ENCODE data around the gene BCR.

The BCR gene

DNA sequence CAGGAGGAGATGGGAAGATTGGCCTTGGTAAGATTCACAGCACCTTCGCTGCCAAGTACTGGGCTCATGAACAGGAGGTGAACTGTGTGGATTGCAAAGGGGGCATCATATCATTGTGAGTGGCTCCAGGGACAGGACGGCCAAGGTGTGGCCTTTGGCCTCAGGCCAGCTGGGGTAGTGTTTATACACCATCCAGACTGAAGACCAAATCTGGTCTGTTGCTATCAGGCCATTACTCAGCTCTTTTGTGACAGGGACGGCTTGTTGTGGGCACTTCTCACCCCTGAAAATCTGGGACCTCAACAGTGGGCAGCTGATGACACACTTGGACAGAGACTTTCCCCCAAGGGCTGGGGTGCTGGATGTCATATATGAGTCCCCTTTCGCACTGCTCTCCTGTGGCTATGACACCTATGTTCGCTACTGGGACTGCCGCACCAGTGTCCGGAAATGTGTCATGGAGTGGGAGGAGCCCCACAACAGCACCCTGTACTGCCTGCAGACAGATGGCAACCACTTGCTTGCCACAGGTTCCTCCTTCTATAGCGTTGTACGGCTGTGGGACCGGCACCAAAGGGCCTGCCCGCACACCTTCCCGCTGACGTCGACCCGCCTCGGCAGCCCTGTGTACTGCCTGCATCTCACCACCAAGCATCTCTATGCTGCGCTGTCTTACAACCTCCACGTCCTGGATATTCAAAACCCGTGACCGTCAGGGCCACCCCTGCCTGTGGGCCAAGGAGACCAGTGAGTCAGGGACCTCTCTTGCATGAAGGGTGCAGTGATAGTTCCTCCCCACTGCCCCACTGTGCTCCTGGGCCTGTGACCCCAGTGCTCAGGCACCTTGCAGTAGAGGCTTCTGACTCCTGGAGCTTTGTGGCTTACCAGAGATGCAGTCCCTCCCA lies 83.6 kb downstream of the BCR start:
- DNase-seq, result peak; percentile 42
- peak; percentile 81 for ATAC-seq

DNA sequence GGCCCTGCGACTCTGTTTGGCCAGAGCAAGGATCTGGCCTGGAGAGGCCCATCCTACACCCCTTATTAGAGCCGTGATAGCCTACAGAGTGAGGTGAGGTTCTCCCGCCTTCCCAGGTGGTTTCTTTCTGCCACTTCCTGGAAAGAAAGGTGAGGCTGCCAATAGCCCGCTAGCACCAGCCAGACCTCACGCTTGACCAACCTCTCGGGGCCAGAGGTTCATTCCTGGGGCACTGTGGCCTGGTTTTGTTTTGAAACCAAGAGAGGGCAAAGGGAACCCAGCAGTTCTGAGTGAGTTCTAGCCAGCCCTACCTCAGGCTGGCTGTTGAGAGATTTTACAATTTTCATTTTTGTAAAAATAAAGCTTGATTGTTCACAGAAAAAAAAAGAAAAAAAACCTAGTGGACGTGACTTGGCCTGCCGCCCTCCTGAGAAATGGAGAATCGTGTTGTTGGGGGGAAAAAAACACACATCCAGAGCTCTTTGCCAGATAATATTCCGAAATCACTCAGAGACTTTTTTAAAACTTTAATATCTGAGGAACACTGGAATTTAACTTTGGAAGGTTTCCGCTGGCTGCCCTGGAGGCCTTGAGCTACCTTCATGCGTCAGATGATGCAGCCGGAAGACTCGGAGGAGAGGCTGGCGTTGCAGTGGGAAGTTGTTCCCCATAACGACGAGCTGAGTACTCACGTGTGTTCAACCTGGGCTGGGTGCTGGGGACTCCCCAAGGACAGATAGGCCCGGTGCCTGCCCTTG lies 84.5 kb downstream of the BCR start:
- ATAC-seq (no peak), DNase-seq (no peak)

DNA sequence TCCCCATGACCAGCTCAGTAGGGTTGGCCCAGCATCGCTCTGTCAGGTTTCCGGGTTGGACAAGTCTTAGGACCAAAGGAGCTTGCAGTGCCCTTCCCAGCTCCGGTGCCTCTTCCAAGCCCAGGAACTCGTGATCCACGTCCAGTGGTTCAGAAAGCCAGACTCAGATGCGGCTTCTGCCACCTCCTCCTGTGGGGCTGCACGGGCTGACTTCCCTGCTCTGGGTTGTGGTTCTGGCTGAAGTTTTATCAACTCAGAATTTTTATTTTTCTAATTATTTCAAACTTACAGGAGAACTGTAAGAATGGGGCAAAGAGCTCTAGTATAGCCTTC lies 85.0 kb downstream of the BCR start:
- DNase-seq (no peak), ATAC-seq (no peak)

DNA sequence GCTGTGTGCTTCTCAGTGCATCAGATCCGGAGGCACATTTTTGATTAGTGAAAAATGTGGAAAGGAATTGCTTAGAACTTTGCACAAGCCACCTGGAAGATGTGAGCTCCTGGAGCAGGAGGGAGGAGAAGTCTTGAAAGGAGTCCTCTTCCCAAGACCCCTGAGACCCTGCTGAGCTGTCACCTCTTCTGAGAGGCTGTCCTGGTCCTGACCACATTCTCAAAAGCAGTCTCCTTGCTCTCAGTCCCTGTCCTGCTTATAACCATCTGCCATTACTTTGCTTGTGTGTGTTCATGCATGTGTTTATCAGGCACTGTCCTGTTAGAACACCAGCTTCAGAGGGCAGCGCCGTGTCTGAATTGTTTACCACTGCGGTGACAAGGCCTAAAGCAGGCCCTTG lies 86.5 kb downstream of the BCR start:
- ATAC-seq, result no peak
- no peak for DNase-seq

DNA sequence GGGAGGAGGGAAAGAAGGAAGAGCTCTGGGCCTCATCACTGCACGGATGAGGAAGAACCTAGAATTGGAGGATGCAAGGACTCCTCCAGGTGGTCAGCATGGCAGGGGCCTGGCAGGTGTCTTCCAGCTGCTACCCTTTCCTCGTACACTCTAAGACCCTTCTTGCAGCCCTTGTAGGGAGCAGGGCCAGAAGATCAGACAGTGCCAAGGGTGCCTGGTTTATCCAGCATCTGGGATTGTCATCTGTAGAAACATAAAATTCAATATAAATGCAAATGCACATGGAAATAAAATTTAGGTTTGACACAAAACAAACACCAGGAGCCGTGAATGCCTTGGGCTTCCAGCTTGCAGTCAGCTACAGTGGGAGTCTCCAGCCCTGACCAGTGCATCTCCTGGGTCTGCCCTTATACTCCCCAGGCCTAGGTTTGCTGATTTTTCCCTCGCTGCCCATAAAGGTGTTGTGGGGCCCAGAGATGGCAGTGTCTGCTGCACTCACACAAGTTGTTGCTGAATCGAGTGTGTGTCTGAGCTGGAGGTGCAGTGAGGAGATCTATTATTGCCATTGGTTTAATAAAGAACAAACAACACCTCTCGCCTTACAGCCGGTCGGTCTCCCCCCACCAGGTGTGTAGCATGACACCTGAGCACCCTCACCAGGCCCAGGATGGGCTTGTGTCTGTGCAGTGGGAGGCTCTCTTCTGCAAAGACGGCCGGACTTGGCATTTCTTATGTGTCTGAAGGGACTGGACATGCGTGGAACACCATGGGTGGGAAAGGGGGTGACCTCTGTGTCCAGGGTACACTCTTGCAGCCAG lies 87.1 kb downstream of the BCR start:
- no peak for ATAC-seq
- DNase-seq, result no peak

DNA sequence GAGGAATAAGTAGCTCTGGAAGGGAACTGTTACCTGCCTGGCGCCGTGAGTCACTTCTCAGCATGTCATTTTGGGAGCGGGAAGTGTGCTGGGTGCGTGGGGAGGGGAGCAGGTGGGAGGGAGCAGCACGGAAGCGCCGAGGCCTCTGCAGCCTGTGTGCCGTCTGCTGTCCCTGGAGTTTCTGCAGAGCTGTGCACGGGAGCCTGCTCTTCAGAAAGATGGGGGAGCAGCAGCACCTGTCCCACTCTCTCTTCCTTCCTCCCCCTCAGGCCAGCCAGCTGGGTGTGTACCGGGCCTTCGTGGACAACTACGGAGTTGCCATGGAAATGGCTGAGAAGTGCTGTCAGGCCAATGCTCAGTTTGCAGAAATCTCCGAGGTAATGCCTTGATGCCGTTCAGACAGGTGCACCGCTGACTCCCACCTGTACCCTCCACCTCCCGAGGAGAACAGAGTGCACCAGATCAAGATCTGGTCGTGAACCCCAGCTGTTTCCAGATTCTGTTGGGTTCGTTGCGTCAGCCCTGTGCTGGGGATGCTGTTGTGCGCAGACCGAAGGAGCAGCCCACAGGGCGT lies 87.9 kb downstream of the BCR start:
- no peak for DNase-seq
- no peak for ATAC-seq

DNA sequence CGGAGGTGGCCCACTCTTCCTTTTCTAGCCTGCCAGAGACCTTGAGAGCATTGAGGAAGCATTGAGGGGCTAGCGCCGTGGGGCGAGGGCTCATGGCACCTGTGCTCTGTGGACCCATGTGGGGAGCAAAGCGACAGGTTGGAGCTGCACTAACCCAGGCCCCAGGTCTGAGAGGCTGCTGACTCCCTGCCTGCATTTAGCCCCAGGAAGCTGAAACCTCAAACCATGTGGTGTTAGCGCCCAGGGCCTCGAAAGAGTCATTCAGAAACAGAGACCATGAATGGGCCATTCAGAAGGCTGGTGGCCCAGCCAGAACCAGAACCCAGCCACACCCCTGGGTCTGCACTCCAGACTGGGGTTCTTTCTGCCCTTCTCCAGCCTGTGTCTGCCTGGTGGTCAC lies 88.6 kb downstream of the BCR start:
- DNase-seq (no peak), ATAC-seq (no peak)

DNA sequence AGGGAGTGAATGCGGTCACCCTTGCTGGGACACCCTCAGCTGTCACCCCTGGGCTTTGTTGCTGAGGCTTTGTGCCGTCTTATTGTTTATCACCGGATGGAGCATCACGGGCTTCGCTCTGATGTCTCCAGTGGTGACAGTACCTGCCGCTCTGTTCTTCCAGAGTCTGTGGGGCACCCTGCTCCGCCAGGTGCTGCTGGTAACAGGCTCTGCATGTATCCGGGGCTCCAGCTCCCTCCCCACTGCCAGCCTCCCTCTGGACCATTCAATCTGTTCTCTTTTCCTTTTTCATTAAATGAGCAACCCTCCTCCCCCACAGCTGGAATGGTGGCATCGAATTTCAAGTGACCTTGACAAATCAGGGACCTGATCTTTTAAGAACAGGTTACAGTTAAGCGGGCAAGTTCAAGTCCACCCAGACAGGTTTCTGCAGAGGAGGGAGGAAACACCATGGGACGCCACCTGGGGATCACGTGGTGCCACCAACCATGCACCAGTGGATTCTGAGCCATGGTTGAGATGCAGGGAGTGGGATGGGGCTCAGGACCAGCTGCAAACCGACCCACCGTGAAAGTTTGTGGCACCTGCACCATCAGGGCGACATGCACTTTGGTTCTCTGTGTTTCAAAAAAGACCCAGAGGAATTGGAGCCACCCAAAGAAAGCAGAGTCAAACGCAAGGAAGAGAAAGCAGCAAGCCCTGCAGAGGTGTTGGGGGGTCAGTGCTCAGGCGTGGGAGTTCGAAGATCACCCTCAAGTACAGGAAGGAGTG lies 89.3 kb downstream of the BCR start:
- DNase-seq, result no peak
- ATAC-seq, result peak; percentile 21

DNA sequence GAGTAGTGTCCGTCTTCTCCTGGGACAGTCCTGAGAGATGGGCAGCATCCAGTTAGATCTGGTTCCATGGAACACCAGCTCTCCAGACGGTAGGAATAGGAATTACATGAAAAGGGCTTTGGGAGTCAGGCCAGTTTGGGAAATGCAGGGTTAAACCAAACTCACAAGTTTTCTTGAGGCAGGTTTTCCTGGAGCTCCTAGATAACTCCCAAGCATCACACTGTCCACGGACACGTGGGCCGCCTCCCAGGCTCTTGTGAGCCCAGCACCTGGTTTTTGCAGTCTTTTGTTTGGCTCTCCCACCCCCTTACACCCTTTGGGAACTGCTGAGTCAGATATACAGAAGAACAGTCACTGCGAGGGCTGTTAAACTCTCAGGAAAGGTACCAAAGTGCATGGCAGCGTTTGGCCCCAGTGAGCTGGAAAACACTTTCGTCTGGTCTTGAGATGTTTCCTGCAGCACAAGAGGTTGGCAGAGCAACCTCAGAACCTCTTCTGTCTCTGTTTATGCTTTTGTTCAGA lies 90.0 kb downstream of the BCR start:
- ATAC-seq (no peak), DNase-seq (no peak)

DNA sequence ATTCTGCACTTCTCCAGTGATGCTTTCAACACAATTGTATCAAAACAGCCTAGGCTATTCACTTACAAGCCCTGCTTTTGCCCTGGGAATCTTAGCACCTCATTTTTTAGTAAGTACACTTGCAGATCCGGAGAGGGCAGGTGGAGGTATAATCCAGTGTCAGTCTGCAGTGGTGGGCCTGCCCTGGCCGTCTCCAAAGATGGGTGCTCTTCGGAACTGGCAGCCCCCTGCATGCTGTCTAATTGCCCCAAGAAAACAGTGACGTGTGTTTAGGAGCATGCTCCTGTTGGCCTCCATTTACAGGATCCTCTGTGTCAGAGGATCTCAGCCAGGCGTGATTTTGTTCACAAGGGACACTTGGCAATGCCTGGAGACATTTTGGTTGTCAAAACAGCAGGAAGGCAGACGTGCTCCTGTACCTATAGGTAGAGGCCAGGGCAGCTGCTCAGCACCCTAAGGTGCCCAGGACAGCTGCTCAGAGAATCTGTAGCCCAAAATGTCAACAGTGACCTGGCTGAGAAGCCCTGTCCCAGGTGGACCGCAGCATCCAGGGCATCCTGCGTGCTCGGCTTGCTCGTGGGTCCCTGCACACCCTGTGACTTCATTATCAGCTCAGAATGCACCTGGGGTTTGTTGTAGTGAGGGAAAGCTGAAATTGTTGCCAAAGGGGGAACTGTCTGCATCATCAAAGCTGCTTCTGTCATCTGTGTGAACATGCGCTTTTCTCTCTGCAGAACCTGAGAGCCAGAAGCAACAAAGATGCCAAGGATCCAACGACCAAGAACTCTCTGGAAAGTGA lies 90.7 kb downstream of the BCR start:
- no peak for ATAC-seq

DNA sequence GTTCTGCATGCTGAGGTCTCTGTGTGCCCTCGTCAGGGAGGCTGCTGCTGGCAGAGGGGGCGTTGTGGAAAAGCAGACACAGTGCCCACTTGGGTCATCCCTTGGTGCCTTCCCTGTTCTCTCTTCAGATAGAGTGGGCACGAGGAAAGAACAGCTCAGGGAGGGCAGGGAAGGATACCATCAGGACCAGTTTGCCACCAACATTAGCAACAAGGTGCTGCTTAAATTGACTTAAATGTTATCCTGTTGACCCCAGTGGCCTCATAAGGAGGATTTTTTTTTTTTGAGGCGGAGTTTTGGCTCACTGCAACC lies 91.2 kb downstream of the BCR start:
- ATAC-seq (no peak), DNase-seq (no peak)

More for the DNA sequence above, 90.7 kb downstream of the BCR start:
- DNase-seq, result no peak

DNA sequence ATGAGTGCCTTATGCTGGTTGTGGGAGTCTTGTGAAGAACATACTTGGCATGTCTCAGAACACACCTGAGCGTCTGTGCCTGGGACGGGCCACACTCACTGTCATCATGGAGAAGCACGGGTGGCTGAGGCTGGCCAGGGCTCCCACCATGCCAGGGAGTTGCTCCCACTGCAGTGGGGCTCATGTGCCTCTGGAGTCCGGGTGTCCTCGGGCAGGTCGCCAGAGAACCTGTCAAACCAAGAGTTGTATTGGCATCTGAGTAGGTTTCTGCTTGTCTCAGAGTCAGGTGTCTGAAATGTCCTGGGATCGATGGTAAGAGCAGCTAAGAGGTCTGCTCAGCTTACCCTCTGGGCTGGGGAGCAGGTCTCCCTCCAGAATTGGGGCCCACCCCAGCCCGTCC lies 92.1 kb downstream of the BCR start:
- ATAC-seq (no peak), DNase-seq (no peak)

DNA sequence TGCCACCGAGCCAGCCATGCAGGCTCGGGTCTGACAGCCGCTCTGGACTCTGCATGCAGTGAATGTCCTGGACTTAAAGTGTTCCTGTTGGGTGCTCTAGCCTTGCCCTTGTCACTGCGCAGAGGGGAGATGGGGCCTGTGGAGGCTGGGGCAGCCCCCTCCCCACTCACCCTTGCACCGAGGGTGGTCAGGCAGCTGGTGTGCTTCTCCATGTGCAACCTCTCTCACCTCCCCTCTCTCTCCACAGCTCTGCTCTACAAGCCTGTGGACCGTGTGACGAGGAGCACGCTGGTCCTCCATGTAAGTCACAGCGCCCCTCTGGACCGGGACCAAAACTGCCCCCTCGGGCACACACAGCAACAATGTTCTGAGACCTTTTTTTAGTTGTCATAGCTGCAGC lies 92.5 kb downstream of the BCR start:
- DNase-seq (no peak), ATAC-seq (no peak)

DNA sequence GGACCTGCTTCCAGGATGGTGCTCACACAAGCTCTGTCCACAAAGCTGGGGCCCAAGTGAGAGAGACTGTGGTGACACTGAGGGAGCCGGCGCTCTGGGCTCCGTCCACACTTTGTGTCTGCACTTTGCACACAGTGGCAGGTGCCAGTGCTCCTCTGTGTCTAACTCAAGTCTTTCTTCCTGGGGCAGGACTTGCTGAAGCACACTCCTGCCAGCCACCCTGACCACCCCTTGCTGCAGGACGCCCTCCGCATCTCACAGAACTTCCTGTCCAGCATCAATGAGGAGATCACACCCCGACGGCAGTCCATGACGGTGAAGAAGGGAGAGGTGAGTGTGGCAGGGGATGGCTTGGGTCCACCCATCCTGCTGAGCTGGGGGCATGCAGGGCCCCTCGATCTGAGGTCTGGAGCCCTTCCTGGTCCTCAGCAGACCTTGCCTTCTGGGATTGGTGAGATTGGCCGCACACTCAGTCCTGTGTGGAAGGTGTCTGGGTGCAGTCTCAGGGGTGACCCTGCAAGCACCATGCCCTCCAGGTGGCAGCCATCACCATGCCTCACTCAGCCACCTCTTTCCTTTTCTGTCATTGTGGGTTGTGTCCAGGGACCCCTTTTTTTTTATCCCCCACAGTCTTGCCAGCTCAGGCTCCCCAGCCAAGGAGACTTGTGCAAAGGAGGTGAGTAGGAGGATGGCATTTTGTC lies 93.3 kb downstream of the BCR start:
- DNase-seq (no peak), ATAC-seq (no peak)

DNA sequence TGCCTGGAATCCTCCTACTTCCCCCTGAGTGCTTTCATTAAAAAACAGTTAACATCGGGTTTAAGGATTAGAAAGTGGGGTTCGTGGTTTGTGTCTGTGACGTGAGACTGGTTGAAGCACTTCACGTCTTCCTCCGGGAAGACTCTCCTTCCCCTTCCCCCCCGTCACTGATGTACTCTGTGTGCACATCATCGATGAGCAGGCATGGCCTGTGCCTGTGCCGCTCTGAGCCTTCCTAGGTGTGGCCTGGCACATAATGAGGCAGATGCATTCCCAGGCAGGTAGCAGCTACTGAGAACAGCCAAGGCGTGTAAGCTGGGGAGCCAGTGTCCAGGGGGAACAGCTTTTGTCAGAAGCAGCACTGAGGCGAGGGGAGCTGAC lies 93.8 kb downstream of the BCR start:
- ATAC-seq, result no peak
- DNase-seq, result no peak

DNA sequence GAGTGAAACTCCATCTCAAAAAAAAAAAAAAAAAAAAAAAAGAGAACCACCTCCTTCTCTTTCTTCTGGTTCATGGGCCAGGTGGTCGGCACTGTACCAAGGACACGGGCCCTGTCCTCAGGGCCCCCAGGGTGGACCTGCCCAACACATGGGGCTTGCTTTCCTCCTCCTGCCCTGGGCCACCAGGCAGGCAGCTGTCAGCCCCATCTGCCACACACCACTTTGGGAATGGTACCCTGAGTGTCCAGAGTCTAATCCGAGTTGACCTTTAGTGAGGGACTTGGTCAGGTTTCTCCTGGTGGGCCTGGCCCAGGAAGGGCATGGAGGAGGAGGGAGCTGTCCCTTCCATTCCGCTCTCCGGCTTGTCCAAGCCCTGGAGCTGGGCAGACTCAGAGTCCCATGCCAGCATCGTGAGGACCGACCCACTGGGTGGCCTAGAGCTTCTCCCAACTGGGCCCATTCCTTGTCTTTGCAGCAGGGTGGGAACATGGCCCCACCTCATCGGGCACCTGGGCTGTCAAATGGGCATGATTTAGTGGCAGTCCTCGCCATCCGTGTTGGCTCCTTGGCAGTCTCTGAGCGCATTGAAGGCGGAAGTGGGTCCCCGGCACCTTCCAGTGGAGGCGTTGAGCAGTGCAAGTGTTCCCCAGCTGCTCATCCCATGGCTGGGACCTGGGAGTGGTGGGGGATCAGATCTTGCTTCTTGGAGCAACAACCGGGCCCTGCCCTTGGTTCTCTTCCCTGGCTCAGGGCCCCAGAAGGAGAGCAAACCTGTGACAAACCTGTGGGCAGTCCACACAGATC lies 94.8 kb downstream of the BCR start:
- ATAC-seq (no peak), DNase-seq (no peak)

DNA sequence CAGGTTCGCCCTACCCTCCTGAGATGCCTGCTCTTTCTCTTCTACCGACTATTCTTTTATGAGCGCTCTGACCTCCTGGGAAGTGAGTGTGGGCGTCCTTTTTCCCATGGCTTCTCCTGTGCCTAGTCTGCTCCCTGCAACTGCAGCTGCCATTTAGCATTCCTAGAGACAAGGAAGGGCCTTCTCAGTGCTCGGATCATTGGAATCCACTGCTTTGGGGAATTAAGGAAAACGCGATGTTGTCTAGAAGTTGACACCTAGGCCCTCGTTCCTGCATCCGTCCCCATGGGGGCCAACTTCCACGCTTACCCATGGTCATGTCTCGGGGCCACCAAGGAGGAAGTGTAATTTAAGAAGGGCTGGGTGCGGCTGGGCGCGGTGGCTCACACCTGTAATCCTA lies 95.4 kb downstream of the BCR start:
- no peak for DNase-seq
- no peak for ATAC-seq

DNA sequence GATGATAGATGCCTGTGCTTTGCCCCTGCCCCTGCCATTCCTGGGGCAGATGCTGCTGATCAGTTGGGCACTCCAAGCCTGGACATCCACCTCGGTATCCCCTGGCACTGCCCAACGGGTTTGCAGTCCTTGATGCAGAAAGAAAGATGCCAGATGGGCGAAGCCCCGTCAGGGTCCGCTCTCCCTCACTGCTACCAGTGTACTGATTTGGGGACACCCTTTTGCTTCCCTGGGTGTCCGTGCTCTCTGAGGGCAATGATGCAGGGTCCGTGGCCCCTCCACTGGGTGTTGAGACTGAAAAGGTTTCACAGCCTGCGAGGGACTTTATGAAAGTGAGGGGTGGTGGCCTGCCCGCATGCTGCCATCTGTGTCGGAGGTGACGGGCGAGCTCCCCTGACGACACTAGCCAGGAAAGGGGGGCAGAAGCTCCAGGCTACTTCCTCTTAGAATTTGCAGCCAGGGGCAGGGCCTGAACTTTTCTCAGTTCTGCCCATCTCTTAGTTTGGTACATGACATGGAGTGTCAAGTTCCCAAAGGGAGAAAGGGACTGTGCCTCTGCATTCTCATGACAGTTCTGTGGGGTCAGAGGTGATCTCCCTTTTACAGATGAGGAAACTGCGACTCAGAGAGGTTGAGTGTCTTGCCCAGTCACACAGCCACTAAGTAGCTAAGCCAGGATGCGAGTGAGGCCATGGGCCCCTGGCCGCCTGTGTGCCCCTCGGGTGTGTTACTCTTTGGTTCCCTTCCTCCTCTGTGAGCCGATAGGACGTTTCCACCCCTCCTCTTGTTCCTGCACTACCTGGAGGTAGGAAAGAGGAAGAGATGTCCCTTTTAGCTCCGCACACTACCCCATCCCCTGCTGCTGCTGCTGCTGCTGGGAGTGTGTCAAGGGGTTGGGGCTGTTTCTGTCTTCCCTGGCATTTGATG lies 96.6 kb downstream of the BCR start:
- DNase-seq (no peak), ATAC-seq (no peak)

Data from stimulated activated naive CD8-positive, alpha-beta T cell treated with anti-CD3 and anti-CD28 coated beads, Interleukin-15, Interleukin-2, amounts not matched to agents 100 U/mL and 50 U/mL, for 24 hours (primary cell).